IMR-90 (cell line): ENCODE measurements around the gene GLCCI1. TPM values are rescaled to one million over a fixed set of nuclear protein-coding genes. Genes with fewer than 3 reads are reported as not detected.

Source experiments
- ATAC-seq: fragments of 200-7000 bp; cut with Tn5 transposase; 2 replicates; pipeline ENCODE4 v1.9.1; 2020; ENCODE audit warnings: low read depth, mild to moderate bottlenecking, moderate library complexity
- BruUV-seq: library from RNA; stranded (reverse); fragments of 400-500 nt; replicated peaks from 2 replicates; lab custom pipeline; 2021; lab: Mats Ljungman, UMichigan
- CTCF ChIA-PET: fragments of 300-600 bp; formaldehyde crosslinking; extraction: SDS; loops from one replicate; lab custom pipeline; 2021; ENCODE audit warnings: antibody characterized with exemption; lab: Yijun Ruan, JAX
- POLR2A ChIA-PET: fragments of 300-600 bp; sonication (Branson Sonifier 250); formaldehyde crosslinking; loops from one replicate; lab custom pipeline; 2022; ENCODE audit warnings: antibody characterized with exemption; ENCODE audit not compliant: unreplicated experiment; lab: Charles Lee
- DNase-seq: peaks from one replicate; pipeline ENCODE4 v3.0.0; 2013
- H2AFZ ChIP-seq: replicated peaks from 2 replicates; pipeline ENCODE3; 2013; ENCODE audit warnings: low read length, mild to moderate bottlenecking; ENCODE audit not compliant: poor library complexity
- H2AK5ac ChIP-seq: 2 replicates; pipeline ENCODE4 v1.6.1; 2013; ENCODE audit warnings: low read depth, low read length, inconsistent platforms
- H2AK9ac ChIP-seq: replicated peaks from 2 replicates; pipeline ENCODE3; 2013; ENCODE audit warnings: mild to moderate bottlenecking, low read depth, low read length, moderate library complexity; ENCODE audit not compliant: poor library complexity
- H2BK120ac ChIP-seq: 2 replicates; pipeline ENCODE4 v1.6.1; 2013; ENCODE audit warnings: low read depth, low read length, inconsistent platforms
- H2BK15ac ChIP-seq: 3 replicates; pipeline ENCODE4 v1.6.1; 2013; ENCODE audit warnings: low read depth, low read length, inconsistent platforms
- H2BK20ac ChIP-seq: 2 replicates; pipeline ENCODE4 v1.6.1; 2013; ENCODE audit warnings: low read depth, mild to moderate bottlenecking, inconsistent platforms, low read length, moderate library complexity
- H2BK5ac ChIP-seq: 2 replicates; pipeline ENCODE4 v1.6.1; 2013; ENCODE audit warnings: mild to moderate bottlenecking, low read depth, low read length, inconsistent platforms; ENCODE audit not compliant: poor library complexity, severe bottlenecking
- H3K14ac ChIP-seq: replicated peaks from 2 replicates; pipeline ENCODE4 v1.6.1; 2013; ENCODE audit warnings: low read depth, low read length, inconsistent platforms
- H3K18ac ChIP-seq: 2 replicates; pipeline ENCODE4 v1.6.1; 2013; ENCODE audit warnings: low read depth, low read length, control low read depth
- H3K23ac ChIP-seq: 2 replicates; pipeline ENCODE4 v1.6.1; 2013; ENCODE audit warnings: low read depth, low read length, inconsistent platforms
- H3K27ac ChIP-seq: 2 replicates; pipeline ENCODE4 v1.5.1; 2013; ENCODE audit warnings: mild to moderate bottlenecking, control low read depth, low read length; ENCODE audit not compliant: insufficient read depth
- H3K27me3 ChIP-seq: 2 replicates; pipeline ENCODE4 v1.6.1; 2013; ENCODE audit warnings: low read length; ENCODE audit not compliant: control insufficient read depth, insufficient read depth
- H3K36me3 ChIP-seq: 2 replicates; pipeline ENCODE4 v1.6.1; 2013; ENCODE audit warnings: low read length, mixed read lengths; ENCODE audit not compliant: control insufficient read depth, insufficient read depth
- H3K4ac ChIP-seq: 2 replicates; pipeline ENCODE4 v1.6.1; 2013; ENCODE audit warnings: low read depth, low read length, inconsistent platforms
- H3K4me1 ChIP-seq: 2 replicates; pipeline ENCODE4 v1.6.1; 2013; ENCODE audit warnings: low read length, mixed read lengths; ENCODE audit not compliant: control insufficient read depth, insufficient read depth
- H3K4me2 ChIP-seq: 2 replicates; pipeline ENCODE4 v1.6.1; 2013; ENCODE audit warnings: low read depth, mild to moderate bottlenecking, control low read depth, low read length, moderate library complexity
- H3K4me3 ChIP-seq: 2 replicates; pipeline ENCODE4 v1.5.1; 2013; ENCODE audit warnings: low read depth, mild to moderate bottlenecking, control low read depth, low read length, moderate library complexity; ENCODE audit not compliant: insufficient read depth
- H3K56ac ChIP-seq: 2 replicates; pipeline ENCODE4 v1.6.1; 2013; ENCODE audit warnings: low read length, inconsistent platforms; ENCODE audit not compliant: insufficient read depth; ENCODE audit errors: extremely low read depth
- H3K79me1 ChIP-seq, 2 experiments: 2 replicates each; pipeline ENCODE4 v1.6.1; 2013; ENCODE audit warnings: low read length in 2 of 2, inconsistent platforms in 1 of 2, low read depth in 1 of 2
- H3K9ac ChIP-seq: 2 replicates; pipeline ENCODE4 v1.6.1; 2013; ENCODE audit warnings: low read depth, low read length, control low read depth
- H3K9me1 ChIP-seq: 2 replicates; pipeline ENCODE4 v1.6.1; 2013; ENCODE audit warnings: low read length, inconsistent platforms; ENCODE audit not compliant: insufficient read depth
- H3K9me3 ChIP-seq: 2 replicates; pipeline ENCODE4 v1.6.1; 2013; ENCODE audit warnings: low read length; ENCODE audit not compliant: control insufficient read depth, insufficient read depth
- H4K20me1 ChIP-seq: 2 replicates; pipeline ENCODE4 v1.6.1; 2013; ENCODE audit warnings: low read length, inconsistent platforms; ENCODE audit not compliant: insufficient read depth
- H4K5ac ChIP-seq: 2 replicates; pipeline ENCODE4 v1.6.1; 2013; ENCODE audit warnings: mild to moderate bottlenecking, low read depth, low read length, control low read depth
- H4K8ac ChIP-seq, 2 experiments: 2 replicates each; pipeline ENCODE4 v1.6.1; 2013; ENCODE audit warnings: low read depth in 2 of 2, low read length in 2 of 2, control low read depth in 1 of 2, inconsistent platforms in 1 of 2
- H4K91ac ChIP-seq: 2 replicates; pipeline ENCODE4 v1.6.1; 2013; ENCODE audit warnings: low read depth, low read length, inconsistent platforms; ENCODE audit not compliant: insufficient read depth
- BHLHE40 ChIP-seq: fragments of 150-350 bp; IDR thresholded peaks from 2 replicates; pipeline ENCODE4 v1.6.1; 2016; ENCODE audit warnings: mild to moderate bottlenecking, low read depth, low read length
- MAZ ChIP-seq: IDR thresholded peaks from 2 replicates; pipeline ENCODE4 v1.6.1; 2012; ENCODE audit warnings: low read depth, mild to moderate bottlenecking, low read length, improper control_type of control experiment, moderate library complexity, borderline replicate concordance
- MXI1 ChIP-seq: IDR thresholded peaks from 2 replicates; pipeline ENCODE4 v1.6.1; 2012; ENCODE audit warnings: low read depth, mild to moderate bottlenecking, low read length, moderate library complexity, borderline replicate concordance
- POLR2A ChIP-seq: IDR thresholded peaks from 2 replicates; pipeline ENCODE4 v1.6.1; 2012; ENCODE audit warnings: mild to moderate bottlenecking, low read depth, low read length
- RCOR1 ChIP-seq: IDR thresholded peaks from 2 replicates; pipeline ENCODE4 v1.6.1; 2012; ENCODE audit warnings: mild to moderate bottlenecking, low read length, improper control_type of control experiment; ENCODE audit not compliant: insufficient replicate concordance
- WGBS, 2 experiments: methylation state at CpG; one replicate each; pipeline versions ENCODE4 v1.1.5 to v1.1.7; 2013; ENCODE audit warnings: missing lambda C conversion rate in 2 of 2; ENCODE audit not compliant: insufficient read length in 1 of 2; ENCODE audit errors: extremely low coverage in 2 of 2; 5-methylcytosine and 5-hydroxymethylcytosine counted together
- dilution Hi-C: fragments of 300-500 bp; cut with HindIII; formaldehyde crosslinking; loops from one replicate; pipeline ENCODE4 v1.14.3; 2018; ENCODE audit warnings: low sequenced_read_pairs; ENCODE audit not compliant: unreplicated experiment
- in situ Hi-C: fragments of 300-500 bp; cut with MboI; formaldehyde crosslinking; loops from 3 replicates; pipeline ENCODE4 v1.14.3; 2019; ENCODE audit warnings: low sequenced_read_pairs, inconsistent platforms, mixed read lengths
- intact Hi-C: fragments of 100-400 bp; cut with micrococcal nuclease; formaldehyde crosslinking; loops from 2 replicates; pipeline ENCODE4 v1.10.0; 2022
- polyA plus RNA-seq, 3 experiments: library from polyadenylated mRNA; depleted of rRNA; stranded (reverse); fragments of >200 nt; gene quantifications; 2 replicates each; pipeline ENCODE4 v1.2.3, GENCODE V29; 2012; ENCODE audit warnings: low replicate concordance in 1 of 3
- total RNA-seq: library from RNA; depleted of rRNA; stranded (reverse); fragments of >200 nt; gene quantifications from 2 replicates; pipeline ENCODE4 v1.2.3, GENCODE V29; 2012

GLCCI1 gene
- total and polyA plus RNA-seq, 2 of the 4 experiments (the other 2 are of a cell fraction) = 4.1 to 6.2 TPM

DNA sequence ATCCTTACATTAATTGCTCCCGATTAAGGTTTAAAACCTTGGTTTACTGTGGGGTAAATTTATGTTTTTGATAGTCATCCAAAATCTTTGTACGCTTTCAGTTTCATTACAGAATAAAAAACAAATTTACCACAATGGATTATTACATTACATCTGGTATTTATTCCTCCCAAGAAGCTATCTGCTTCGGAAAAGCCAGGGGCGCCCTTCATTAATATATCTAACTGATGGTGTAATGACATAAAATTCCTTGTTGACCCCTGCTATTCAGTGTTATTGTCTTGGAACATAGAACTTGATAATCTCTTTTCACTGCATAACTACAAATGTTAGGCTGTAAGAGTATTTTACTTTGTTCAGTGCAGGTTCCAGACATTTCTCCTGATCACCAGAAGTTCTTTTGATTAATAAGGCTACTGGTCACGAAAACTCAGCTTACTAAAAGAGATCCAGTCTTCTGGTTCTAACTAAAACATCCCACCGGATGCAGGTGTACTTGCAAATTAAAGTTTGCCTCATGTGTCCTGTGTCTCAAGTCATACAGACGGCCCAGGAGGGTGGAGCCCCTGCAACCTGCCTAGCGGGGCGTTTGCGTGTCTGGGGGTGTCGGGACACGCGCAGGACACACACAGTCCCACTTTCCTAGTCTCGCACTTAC lies 581 bp upstream of the GLCCI1 start:
- ChIA-PET CTCF (interaction anchor here (0.6 kb wide), 1 partner anchor 286 kb away, joined by 3 read pairs; no protein-coding TSS in a partner anchor), POLR2A (no interaction called here)
- Histone ChIP-seq H2BK120ac (no peak overlapping the region), H3K23ac (no peak overlapping the region), H2AK5ac (no peak overlapping the region), H2BK15ac (no peak overlapping the region), H3K79me1 (peaks cover 14 to 27% of the 10 kb centered on the region in 2 experiments), H4K20me1 (peaks cover 18% of the 10 kb centered on the region; the same call in 1 of the 2 replicates), H3K56ac (peak overlapping the region; percentile 46; the same call in 1 of the 2 replicates), H3K36me3 (no peaks in the 10 kb centered on the region), H3K9me3 (no peaks in the 10 kb centered on the region), H2AFZ (peak overlapping the region; percentile 95), H3K4me3 (peak overlapping the region; percentile 63), H4K5ac (0 out of 2 replicates have a peak overlapping the region, but pooled peaks have one; percentile 75), H4K8ac (peak overlapping the region in 1 of 2 experiments; percentile 64; a peak in 1 of 4 replicates), H2BK5ac (peak overlapping the region; percentile 21), H3K4me2 (peak overlapping the region; percentile 84), H3K4ac (peak overlapping the region; percentile 19; the same call in 1 of the 2 replicates), H3K9me1 (peaks cover 5% of the 10 kb centered on the region; the same call in 1 of the 2 replicates), H3K14ac (no peak overlapping the region), H3K27ac (peak overlapping the region; percentile 20; the same call in 1 of the 2 replicates), H3K18ac (no peak overlapping the region), H3K9ac (peak overlapping the region; percentile 52), H3K27me3 (no peaks in the 10 kb centered on the region), H2BK20ac (no peak overlapping the region), H2AK9ac (peak overlapping the region; percentile 48), H3K4me1 (peaks cover 6% of the 10 kb centered on the region), H4K91ac (0 out of 2 replicates have a peak overlapping the region, but pooled peaks have one; percentile 10)
- BruUV-seq = no TSS peak
- no peak for ATAC-seq
- in situ Hi-C loops (loop anchor here (25.0 kb wide), 1 partner anchor 531 kb away; no protein-coding TSS in a partner anchor), dilution Hi-C loops (no loop called here), intact Hi-C loops (loop anchor here (2.0 to 10.0 kb wide), 2 partner anchors 109 to 543 kb away; no protein-coding TSS in a partner anchor)
- TF ChIP-seq RCOR1 = no peak
- TF ChIP-seq MAZ = no peak
- TF ChIP-seq MXI1 = 0 out of 2 replicates have a peak, but pooled peaks have one; percentile 35
- 0 out of 2 replicates have a peak, but pooled peaks have one; percentile 2 for TF ChIP-seq POLR2A
- TF ChIP-seq BHLHE40 = no peak
- WGBS, 2 experiments = 0% methylated on average over 6 of the region's 14 CpGs; no CpG with 5 or more reads in 1 of the 2 experiments
- DNase-seq = no peak
